ENCODE results near the gene SNAPC5. TPM values are rescaled to one million over a fixed set of nuclear protein-coding genes. Genes with fewer than 3 reads are reported as not detected.

The SNAPC5 gene
- total RNA-seq, 1 donor from 2014 or later, result 25.9 TPM

- H3K4me3 Mint-ChIP-seq (ENCODE audit: low read depth), result no peak overlapping the region
- peaks cover 22% of the 10 kb centered on the region for H3K4me1 Mint-ChIP-seq (ENCODE audit: low read depth)
- H3K36me3 Mint-ChIP-seq (ENCODE audit: insufficient read depth), result peaks cover 36% of the 10 kb centered on the region
- TF ChIP-seq CTCF (IDR thresholded peaks at IDR 0.05; ENCODE audit: unreplicated experiment), result peak; percentile 53
- H3K27me3 Mint-ChIP-seq, result no peaks in the 10 kb centered on the region
- no peaks in the 10 kb centered on the region for H3K9me3 Mint-ChIP-seq (ENCODE audit: low read depth)
- no peak overlapping the region for H3K27ac Mint-ChIP-seq
- DNase-seq (ENCODE audit: low spot score, unreplicated experiment), result no peak
Measured at GRCh38 chr15:66498501-66499386, 1.2 kb upstream of the SNAPC5 start.

GRCh38 chr15:66496951-66497501 is 536 bp downstream of the SNAPC5 start:
- no peak for DNase-seq (ENCODE audit: low spot score, unreplicated experiment)
- Mint-ChIP-seq H3K4me3 (ENCODE audit: low read depth) (peak overlapping the region; percentile 95), H3K36me3 (ENCODE audit: insufficient read depth) (peaks cover 27% of the 10 kb centered on the region), H3K4me1 (ENCODE audit: low read depth) (peaks cover 9% of the 10 kb centered on the region), H3K27me3 (no peaks in the 10 kb centered on the region), H3K27ac (peak overlapping the region; percentile 94), H3K9me3 (ENCODE audit: low read depth) (no peaks in the 10 kb centered on the region)
- no peak for TF ChIP-seq CTCF (IDR thresholded peaks at IDR 0.05; ENCODE audit: unreplicated experiment)

GRCh38 chr15:66494262-66494661 is 3.3 kb downstream of the SNAPC5 start:
- peaks cover 14% of the 10 kb centered on the region for H3K36me3 Mint-ChIP-seq (ENCODE audit: insufficient read depth)
- H3K27me3 Mint-ChIP-seq, result no peaks in the 10 kb centered on the region
- peak overlapping the region; percentile 31 for H3K27ac Mint-ChIP-seq
- no peak for DNase-seq (ENCODE audit: low spot score, unreplicated experiment)
- H3K4me1 Mint-ChIP-seq (ENCODE audit: low read depth), result peaks cover 8% of the 10 kb centered on the region
- no peaks in the 10 kb centered on the region for H3K9me3 Mint-ChIP-seq (ENCODE audit: low read depth)
- no peak overlapping the region for H3K4me3 Mint-ChIP-seq (ENCODE audit: low read depth)
- no peak for TF ChIP-seq CTCF (IDR thresholded peaks at IDR 0.05; ENCODE audit: unreplicated experiment)

GRCh38 chr15:66491846-66492245 is 5.7 kb downstream of the SNAPC5 start:
- DNase-seq (ENCODE audit: low spot score, unreplicated experiment), result no peak
- Mint-ChIP-seq H3K9me3 (ENCODE audit: low read depth) (no peaks in the 10 kb centered on the region), H3K4me1 (ENCODE audit: low read depth) (peaks cover 2% of the 10 kb centered on the region), H3K27ac (no peak overlapping the region), H3K4me3 (ENCODE audit: low read depth) (no peak overlapping the region), H3K36me3 (ENCODE audit: insufficient read depth) (peaks cover 4% of the 10 kb centered on the region), H3K27me3 (no peaks in the 10 kb centered on the region)
- no peak for TF ChIP-seq CTCF (IDR thresholded peaks at IDR 0.05; ENCODE audit: unreplicated experiment)

- H3K27me3 Mint-ChIP-seq, result no peaks in the 10 kb centered on the region
- no peaks in the 10 kb centered on the region for H3K4me1 Mint-ChIP-seq (ENCODE audit: low read depth)
- no peak for TF ChIP-seq CTCF (IDR thresholded peaks at IDR 0.05; ENCODE audit: unreplicated experiment)
- H3K9me3 Mint-ChIP-seq (ENCODE audit: low read depth), result no peaks in the 10 kb centered on the region
- H3K36me3 Mint-ChIP-seq (ENCODE audit: insufficient read depth), result no peaks in the 10 kb centered on the region
- no peak overlapping the region for H3K27ac Mint-ChIP-seq
- no peak overlapping the region for H3K4me3 Mint-ChIP-seq (ENCODE audit: low read depth)
- DNase-seq (ENCODE audit: low spot score, unreplicated experiment), result no peak
Measured at GRCh38 chr15:66489179-66489791, 8.3 kb downstream of the SNAPC5 start.
